ENCODE measurements around the gene FRMD4A.
"Not testable (repeated sequence)": the region's sequence is repeated elsewhere in the genome, so short reads cannot be mapped to it uniquely, and the experiment has no call there.

The FRMD4A gene

DNA sequence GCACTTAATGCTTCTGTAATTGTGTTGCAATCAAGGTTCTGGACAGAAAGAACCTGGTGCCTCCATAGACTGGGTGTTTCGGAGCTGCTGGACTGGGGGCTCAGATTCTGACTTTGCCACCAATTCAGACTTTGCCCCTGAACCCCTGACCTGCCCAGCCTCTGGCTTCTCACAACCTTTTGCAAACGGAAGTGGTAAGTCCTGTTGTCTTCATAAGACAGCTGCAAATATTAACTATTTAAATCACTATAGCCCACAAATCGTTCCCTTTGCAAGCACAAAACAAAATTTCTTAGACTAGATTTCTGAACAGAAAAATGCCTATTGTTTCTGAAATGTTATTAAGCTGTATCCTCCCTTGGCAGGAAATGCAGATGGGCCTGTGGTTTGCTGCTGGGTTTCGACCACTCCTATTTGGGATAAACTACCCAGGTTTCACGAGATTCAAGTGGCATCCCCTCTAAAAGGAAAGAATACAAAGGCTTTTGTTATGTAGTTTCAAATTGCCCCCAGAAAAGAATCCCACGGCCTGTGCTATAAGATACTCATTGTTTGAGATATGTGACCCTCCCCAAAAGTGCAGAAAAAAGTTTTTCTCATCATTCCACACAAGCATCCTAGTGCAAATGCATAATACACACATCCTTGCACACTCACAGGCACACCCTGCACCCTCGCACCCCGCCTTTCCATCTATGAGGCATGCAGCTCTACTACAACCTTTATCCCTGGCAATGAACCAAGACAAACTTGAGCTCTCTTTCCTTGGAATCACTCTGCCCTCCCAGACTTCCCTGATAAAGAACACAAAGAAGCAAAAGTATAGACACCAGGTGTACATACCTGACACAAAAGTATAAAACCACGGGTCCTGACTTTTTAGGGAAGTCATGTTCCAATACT lies 534.8 kb downstream of the FRMD4A start:
- DNase-seq: no peak

DNA sequence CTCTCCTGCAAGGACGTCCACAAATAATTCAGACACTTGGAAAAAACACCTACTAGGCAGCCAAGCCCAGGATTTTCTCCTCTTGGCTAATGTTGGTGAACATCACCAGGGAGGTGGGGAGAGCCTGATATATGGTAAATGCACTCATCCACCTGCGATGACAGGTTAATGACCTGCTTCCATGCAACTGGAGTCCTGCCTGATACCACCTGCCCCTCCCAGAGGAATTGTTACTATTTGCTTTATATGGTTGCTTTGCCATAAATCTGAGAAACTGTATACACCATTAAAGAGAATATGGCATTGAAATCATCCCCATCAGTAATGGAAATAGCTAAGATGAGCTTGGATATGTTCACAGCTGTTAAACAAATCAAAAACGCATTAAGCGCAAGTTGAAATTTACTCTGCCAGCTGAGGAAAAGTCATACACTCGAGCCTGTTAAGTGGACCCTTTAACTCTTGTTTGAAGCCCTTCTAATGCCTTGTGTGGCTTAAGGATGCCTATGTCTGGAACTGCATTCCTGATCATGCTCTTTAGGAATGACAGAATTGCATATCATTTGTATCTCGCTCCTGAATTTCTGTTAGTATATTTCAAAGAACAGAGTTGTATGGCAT lies 535.6 kb downstream of the FRMD4A start:
- DNase-seq: peak; percentile 82

DNA sequence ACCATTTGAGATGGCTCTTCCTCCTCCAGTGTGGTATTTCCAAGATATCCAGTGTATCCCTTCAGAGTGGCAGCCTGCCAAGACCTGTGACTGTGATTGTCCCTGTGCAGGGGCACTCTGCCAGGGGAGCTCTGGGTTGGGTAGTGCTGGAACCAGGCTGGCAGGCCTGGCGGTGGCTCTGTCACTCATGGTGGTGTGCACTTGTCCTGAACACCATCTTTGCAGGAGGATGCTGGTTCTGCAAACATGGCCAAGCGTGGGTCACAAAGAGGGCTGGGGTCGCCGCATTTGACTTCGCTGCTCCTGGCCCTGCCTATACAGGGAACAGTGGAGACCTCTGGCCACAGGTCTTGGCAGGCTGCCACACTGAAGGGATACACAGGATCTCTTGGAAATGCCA lies 538.7 kb downstream of the FRMD4A start:
- DNase-seq: no peak

DNA sequence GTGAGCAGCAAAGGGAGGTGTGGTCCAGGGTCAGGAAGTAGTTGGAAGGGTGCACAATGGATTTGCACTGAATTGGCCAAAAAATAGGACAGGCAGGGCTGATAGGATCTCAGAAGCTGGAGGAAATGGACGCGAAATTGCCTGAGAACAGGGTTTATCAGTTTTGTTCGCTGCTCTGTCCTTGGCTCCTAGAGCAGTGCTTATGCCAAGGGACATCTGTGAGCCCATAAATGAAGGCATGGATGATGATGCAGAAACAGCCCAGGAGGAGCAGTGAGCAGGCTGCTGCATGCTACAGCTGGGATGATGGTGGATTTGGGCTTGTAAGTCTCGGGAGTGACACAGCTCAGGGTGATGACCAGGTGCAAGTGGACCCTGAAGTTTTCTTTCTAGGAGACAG lies 539.2 kb downstream of the FRMD4A start:
- DNase-seq: no peak

DNA sequence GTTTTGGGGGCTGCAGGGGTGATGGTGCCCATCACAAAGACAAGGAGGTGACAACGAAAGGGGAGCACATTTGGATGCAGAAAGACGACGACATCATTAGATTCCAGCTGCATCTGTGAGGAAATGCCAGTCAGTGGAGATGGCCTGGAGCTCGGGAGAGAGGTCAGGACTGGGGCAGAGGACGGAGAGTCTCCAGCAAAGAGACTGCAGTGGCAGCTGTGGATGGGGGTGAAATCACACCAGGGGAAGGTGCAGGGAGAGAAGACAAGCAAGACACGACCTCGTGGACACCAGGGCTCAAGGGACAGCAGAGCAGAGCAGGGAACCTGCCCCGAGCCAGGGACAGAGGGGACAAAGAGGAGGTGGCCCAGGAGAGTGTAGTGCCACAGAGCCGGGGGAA lies 540.5 kb downstream of the FRMD4A start:
- DNase-seq: no peak

DNA sequence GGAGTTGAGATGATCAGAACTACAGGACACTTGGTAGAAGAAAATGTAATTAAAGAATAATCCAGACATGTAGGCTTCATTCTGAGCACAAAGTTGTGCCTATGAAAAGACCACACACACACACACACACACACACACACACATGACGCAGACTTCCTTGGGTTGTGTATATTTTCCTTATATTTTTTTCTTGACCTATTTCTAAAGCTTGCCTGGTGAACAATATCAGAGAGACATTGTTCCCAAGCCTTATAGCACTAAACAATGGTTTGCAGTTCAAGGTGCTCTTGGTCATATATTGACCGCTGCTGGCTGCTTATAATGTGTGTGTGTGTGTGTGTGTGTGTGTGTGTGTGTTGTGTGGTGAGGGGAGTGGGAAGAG lies 541.3 kb downstream of the FRMD4A start:
- no peak for DNase-seq

DNA sequence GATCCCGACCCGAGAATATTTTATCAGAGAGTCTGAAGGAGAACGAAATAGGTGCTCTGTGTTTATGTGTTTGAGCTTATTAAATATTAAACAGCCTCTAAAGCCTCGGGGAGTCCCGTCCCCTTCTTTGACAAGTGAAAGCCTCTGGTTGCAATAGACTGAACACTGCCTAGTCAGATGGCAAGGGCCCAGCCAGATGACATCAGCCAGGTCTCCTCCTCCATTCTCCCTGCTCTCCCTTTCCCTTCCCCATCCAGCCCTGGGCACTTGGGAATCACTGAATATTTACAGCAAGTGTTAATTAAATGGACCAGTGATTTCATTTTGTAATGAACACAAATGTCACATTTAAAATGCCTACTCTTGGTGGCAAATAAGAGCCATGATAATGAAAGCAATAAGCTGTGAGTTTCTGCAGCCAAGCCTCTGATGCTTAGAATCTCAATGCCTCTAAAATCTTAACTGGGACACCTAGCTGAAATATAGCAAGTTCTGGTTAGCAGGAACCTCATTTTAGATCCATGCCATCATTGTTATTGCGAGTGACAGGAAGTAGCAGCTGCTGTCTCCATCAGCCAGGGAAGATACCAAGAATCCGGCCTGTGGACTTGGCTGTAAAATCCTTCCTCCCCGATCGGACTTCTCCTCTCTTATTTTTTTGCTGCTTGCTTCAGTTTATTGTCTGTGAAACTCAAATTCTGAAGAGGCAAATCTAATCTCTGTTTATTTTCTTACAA lies 541.8 kb downstream of the FRMD4A start:
- DNase-seq: no peak

DNA sequence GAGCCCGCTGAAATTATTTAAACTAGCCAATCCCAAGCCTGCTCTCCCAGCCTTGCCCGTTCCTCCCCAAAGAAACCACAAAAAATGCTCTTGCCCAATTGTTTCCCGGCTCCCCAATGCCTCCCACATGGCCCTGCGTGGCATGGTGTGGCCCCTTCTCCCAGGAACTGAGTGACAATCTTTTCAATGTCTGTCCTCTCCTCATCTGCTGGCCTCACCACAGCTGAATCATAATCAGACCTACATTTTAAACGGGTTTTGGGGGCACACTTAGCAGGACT lies 542.5 kb downstream of the FRMD4A start:
- DNase-seq: no peak

DNA sequence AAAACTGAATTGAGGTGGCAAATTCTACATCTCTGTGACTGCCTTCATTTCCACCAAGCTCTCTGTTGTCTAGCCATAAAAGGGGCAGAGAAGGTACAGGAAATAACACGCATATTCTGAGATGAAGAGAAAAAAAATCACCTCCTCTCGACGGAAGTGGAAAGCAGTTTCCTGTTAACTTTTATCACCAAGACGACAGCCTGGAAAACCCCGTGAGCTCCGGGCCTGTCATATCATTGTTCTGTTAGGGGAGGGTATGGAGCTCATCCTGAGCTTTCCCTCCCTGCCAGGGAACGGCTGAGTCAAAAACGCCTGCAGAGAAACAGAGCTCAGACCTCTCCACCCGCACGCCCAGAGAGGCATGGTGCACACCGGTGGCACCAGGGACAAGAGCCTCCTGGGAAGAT lies 543.7 kb downstream of the FRMD4A start:
- DNase-seq: no peak

DNA sequence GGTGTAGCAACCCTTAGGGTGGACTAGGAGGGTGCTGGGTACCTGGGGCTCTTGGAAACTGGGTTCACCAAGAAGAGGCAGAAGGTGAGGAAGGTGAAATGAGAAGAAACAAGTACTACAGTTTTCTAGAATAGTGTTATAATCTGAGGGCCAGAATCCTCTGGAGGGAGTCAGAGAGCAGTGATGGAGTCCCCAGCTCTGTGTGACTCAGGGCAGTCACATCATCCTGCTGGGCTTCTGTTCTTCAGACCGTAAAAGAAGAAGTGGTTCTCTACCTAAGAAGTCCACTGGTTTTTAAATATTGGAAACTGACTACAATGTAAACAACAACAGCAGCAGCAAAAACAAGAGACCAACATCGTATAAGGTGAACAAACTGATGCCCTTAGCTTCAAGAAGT lies 546.7 kb downstream of the FRMD4A start:
- no peak for DNase-seq

DNA sequence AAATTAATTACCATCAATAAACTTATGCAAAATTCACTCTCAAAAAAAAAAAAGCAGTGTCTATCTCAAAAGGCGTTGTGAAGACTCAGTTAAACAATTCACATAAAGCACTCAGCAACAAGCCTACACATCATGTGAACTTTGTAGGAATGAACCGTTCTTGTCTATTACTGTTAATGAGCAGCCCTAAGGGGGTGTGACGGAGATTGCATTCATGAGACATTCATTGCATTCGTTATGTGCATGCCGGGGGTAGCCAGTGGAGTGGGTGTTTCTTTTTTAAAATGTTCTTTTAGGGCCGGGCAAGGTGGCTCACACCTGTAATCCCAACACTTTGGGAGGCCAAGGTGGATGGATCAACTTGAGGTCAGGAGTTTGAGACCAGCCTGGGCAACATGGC lies 551.0 kb downstream of the FRMD4A start:
- DNase-seq: no peak

DNA sequence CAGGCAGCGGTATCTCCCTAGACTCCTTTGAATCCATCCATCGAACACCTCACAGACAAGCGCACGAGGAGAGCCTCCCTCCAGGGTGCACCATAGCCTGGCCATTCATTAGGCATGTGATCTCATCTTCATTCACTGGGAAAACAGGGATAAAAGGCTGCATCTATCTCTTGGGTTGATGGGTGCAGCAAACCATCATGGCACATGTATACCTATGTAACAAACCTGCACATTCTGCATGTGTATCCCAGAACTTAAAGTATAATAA lies 552.1 kb downstream of the FRMD4A start:
- not testable (repeated sequence) for DNase-seq

DNA sequence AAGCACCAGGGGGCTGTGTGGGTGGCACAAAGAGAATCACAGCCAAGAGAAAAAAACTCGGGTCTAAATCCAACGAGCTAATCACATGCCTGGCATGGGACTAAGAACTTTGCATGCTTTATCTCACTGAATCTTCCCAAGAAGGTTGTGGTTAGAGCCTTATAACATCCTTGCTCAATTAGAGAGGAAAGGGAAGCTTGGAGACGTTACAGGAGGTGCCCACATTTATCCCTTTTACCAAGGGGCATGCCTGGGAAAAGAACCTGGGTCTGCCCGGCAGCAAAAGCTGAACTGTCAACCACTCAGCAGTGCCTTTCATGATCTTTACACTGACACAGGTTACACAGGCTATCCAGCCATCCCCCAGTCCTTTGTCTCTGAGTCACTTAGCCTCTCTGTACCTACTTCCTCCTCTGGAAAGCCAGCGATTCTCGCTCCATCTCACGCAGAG lies 553.8 kb downstream of the FRMD4A start:
- DNase-seq: no peak

DNA sequence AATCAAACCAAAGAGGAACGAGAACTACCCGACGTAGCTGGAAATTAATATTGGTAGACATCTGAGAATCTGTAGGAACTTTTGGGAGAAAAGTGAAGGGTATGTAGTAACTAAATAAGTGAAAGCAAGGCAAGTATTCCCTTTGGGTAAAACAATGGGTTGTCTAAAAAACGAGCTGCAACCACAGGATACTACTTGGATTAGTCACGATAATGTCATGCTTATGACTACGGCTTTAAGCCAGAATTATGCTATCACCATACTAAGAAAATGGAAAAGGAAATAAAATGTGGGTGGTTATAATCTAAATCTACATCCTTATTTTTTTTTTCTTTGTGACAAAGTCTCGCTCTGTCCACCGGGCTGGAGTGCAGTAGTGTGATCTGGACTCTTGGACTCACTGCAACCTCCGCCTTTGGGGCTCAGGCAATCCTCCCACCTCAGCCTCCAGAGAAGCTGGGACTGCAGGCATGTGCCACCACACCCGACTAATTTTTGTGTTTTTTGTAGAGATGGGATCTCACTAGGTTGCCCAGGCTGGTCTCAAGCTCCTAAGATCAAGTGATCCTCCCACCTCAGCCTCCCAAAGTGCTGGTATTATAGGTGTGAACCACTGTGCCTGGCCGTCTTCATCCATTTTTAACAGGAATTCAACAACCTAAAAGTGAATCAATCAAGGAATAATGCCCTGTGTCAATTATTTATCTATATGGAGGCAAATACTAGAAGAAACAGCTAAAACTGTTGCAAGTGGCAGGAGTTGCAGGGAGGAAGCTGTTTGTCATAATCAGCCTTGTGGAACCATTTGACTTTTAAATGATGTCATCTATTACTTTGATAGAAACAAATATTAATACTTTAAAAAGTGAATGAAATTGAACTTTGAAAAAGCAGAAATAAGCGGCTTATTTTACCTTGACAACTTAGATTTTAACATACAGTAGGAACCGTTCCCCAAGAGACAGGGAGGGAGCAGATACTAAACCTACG lies 554.6 kb downstream of the FRMD4A start:
- DNase-seq: no peak

DNA sequence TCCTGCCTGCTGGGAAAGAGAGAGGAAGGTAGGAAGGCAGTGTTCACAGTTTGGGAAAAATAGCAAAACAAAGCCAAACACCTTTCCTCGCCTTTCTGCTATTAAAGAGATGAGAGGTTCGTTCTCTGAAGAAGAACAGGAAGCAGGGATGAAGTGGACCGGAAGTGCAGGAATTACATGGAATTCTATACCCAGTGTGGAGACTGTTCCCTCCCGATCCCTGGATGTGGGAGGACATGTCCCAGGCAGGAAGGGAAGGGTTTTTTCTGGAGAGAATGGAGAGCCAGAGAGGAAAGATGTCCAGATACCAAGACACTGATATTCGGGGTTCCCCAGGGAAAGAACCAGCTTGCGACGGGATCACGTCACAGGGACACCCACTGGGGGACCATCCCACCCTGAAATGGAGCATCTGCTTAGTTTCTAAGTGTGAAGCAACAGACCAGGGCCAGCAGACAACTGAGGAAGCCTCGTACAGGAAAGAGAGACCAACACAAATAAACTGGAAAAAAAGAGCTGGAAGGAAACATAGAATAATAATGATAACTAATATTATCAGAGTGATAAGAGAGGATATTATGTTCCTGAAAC lies 556.3 kb downstream of the FRMD4A start:
- no peak for DNase-seq

DNA sequence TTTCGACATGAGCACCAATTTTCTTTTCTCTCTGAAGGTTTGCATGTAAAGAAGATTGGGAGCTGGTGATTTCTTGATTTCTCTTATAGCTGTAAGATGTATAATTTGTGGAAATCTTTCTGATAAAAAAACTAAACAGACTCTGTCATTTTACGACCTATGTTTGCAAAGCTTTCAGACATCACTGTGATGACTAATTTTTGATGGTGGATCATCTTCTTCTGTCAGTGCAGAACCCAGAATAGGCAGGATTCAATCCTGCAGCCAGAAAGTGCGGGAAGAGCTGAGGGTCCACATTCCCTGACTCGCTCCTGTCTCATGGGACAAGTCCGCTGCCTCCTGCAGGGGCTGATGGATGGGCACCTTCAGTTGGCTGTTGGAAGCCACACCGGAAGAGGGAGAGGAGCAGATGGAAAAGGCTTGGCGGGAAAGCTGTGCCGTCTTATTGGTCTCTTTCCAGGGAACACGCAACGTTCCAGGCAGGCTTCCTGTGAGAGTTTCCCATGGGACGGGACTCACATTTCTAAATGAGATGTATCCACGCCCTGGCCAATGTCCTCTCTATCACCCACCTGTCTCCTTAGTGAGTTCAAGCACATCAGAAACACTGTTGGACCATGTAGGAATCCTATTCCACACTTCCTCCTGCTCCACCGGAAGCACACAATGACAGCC lies 557.1 kb downstream of the FRMD4A start:
- DNase-seq: no peak

DNA sequence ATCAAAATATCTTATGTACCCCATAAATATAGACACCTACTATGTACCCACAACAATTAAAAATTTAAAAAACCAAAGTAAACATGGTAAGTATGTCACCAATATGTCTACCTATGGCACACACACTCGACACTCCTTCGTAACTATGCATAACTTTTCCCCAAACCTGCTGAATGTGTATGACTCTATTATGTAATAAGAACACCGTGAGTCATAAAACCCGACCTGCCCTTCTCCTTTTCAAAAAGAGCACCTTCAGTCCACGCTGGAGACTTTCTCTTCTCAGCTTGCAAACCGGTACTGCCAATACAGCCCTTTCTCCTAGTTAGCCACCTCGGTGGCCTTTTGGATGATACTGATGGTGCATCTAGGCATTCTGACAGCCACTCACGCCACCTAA lies 557.7 kb downstream of the FRMD4A start:
- DNase-seq: no peak

DNA sequence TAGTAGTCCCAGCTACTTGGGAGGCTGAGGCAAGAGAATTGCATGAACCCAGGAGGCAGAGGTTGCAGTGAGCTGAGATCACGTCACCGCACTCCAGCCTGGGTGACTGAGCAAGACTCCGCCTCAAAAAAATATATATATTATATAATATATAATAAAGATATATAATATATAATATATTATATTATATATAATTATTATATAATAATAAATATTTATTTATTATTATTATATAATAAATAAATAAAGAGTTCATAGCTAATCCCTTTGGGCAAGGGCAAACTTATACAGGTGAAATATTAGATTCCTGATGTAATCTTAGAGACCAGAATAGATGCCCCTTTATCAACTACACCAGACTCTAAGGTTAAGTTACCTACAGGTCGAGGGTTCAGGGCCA lies 558.7 kb downstream of the FRMD4A start:
- no peak for DNase-seq

DNA sequence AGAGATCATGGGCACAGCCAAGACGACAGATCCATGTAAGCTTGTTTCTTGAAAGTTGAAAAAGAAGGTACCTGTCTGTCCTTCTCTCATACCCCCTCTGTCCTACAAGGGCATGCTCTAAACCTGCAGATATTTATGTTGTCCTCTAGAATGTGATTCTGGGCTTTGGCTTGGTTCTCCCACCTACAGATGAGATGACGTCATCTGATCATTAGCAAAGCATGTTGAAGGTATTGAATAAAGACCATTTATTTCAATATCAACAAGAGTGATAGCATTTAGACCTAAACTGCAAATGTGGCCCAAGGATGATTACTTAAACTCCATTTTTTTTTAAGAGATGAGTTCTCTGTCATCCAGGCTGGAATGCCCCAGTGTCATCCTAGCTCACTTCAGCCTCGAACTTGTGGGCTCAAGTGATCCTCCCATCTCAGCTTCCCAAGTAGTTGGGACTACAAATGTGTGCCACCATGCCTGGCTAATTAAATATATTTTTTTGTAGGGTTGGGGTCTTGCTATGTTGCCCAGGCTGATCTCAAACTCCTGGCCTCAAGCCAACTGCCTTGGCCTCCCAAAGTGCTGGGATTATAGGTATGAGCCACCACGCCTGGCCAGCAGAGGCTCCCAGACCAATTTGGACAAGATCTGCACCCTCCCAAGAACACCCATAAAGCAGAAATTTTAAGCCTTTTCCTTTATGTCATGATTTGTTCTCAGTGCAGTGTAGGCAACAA lies 559.8 kb downstream of the FRMD4A start:
- DNase-seq: no peak

DNA sequence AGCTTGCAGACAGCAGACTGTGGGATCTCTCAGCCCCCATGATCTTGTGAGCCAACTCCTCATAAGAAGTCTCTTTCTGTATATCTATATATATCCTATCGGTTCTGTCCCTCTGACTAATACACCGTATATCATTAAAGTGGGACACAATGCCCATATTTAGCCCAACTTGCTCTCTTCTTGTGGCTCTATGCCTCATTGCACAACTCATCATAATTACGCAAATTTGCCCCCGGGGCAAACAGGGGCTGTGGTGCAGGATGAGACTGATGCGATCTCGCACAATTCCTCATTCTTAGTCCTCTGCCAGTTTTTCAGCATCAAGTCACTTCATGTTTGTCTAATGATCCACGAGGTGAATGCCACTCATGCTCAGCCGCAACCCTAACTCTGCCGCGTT lies 560.8 kb downstream of the FRMD4A start:
- no peak for DNase-seq

DNA sequence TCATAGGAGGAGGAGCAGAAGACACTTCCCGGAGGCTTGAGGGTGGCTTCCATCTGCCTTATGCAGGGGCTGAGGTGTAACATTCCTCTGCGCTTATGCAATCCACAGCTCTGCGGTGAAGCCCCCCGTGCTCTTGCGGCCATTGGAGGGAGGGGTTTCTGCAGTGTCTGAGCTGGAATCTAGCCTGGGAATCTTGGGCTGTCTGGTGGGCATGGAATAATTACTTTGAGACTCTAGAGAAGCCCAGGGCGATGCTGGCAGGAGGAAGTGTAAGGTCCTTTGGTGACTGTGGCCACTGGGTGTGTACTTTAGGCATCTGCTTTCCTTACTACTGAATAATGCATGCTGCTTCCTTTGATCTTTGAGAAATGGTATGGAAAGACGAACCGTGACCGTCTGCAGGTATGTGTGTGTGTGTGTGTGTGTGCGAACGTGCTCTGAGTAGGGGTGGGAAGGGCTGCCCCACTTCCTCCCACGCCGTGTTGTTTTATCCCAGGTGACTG lies 563.0 kb downstream of the FRMD4A start:
- DNase-seq: no peak

Data from NCI-H187 treated with DMSO at 0.1 percent for 48 hours (cell line).